COLO829 (cell line): ENCODE results near the gene ADGRG3.

Experiments used
- DNase-seq: peaks from one replicate; pipeline ENCODE4 v3.0.0; 2012; ENCODE audit warnings: low spot score

Gene ADGRG3

GRCh38 chr16:57668263-57668571, at the start of gene ADGRG3:
ADGRG3 (plus strand) TSS chr16:57668306; CDS start chr16:57668348, 42 bp downstream.
- no peak for DNase-seq

- DNase-seq = no peak
Measured at GRCh38 chr16:57619133-57619605, 48.9 kb upstream of the ADGRG3 start.

- DNase-seq = no peak
Measured at GRCh38 chr16:57619606-57620334, 48.3 kb upstream of the ADGRG3 start.

GRCh38 chr16:57620335-57621231, 47.5 kb upstream of the ADGRG3 start:
- DNase-seq = no peak

GRCh38 chr16:57621521-57622271, 46.4 kb upstream of the ADGRG3 start:
- DNase-seq = no peak

GRCh38 chr16:57622361-57623250, 45.5 kb upstream of the ADGRG3 start:
- DNase-seq = no peak

GRCh38 chr16:57623251-57624043, 44.7 kb upstream of the ADGRG3 start:
- peak; percentile 69 for DNase-seq

GRCh38 chr16:57624044-57624688, 43.9 kb upstream of the ADGRG3 start:
- no peak for DNase-seq

- no peak for DNase-seq
Measured at GRCh38 chr16:57624806-57625500, 43.2 kb upstream of the ADGRG3 start.

GRCh38 chr16:57626420-57627170, 41.5 kb upstream of the ADGRG3 start:
- no peak for DNase-seq

- DNase-seq = no peak
Measured at GRCh38 chr16:57627184-57627871, 40.8 kb upstream of the ADGRG3 start.

- peak; percentile 79 for DNase-seq
Measured at GRCh38 chr16:57628008-57628781, 39.9 kb upstream of the ADGRG3 start, which contains the start of gene ADGRG1. ADGRG1 (plus strand) TSS chr16:57628630; CDS start chr16:57650288, 21,658 bp downstream.

GRCh38 chr16:57628783-57629293, 39.3 kb upstream of the ADGRG3 start:
- no peak for DNase-seq

GRCh38 chr16:57629516-57630406, 38.3 kb upstream of the ADGRG3 start:
- no peak for DNase-seq

- DNase-seq = no peak
Measured at GRCh38 chr16:57630407-57630797, 37.7 kb upstream of the ADGRG3 start.
